GM18502 (cell line): ENCODE results near the gene PELI3.
A peak's percentile ranks its signal among the peaks of the same experiment; 100 is the strongest.
"Not testable (repeated sequence)": the region's sequence is repeated elsewhere in the genome, so short reads cannot be mapped to it uniquely, and the experiment has no call there.

Source experiments
- ATAC-seq: cut with Tn5 transposase; IDR thresholded peaks from one replicate; pipeline ENCODE4 v1.9.1; 2021; ENCODE audit warnings: mild to moderate bottlenecking; ENCODE audit not compliant: unreplicated experiment, poor library complexity

The PELI3 gene

DNA sequence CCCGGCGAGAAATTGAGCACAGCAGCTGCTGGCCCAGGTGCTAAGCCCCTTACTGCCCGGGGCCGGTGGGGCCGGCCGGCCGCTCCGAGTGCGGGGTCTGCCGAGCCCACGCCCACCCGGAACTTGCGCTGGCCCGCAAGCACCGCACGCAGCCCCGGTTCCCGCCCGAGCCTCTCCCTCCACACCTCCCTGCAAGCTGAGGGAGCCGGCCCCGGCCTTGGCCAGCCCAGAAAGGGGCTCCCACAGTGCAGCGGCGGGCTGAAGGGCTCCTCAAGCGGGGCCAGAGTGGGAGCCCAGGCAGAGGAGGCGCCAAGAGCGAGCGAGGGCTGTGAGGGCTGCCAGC, 25.8 kb upstream of the PELI3 start:
- ATAC-seq, result not testable (repeated sequence)

DNA sequence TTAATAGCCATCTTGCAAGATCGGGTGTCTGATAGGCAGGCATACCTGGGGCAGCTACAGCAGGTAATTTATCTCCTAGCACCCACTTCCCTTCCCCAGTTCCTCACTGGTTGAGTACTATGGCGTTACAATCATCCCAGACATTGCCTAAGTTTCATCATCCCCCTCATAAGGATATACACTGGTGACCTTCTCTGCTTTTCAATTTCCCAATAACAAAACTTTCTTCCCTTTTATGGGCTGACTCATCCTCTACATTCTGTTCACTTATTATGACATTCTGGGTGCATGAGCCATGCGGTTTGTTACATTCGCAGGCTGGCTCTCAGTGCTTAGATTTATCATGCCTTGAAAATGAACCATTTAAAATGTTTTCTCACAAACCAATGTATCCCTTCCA, 23.1 kb upstream of the PELI3 start:
- no peak for ATAC-seq

DNA sequence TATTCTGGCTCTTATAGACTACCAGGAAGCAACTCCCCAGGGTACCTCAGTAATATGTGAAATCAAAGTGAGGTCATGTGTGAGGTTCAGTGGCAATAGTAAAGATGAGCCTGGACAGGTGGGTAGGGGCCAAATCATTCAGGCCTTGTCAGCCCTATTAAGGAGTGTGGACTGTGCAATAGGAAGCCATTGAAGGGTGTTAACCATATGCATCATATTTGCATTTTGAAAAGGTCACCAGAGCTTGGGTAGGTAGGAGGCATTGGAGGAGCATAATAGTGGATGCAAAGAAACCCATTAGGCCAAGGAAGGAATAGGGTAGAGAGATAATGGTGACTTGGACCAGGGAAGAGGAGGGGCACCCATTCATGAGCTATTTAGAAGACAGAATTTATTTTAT, 19.7 kb upstream of the PELI3 start:
- ATAC-seq, result no peak

DNA sequence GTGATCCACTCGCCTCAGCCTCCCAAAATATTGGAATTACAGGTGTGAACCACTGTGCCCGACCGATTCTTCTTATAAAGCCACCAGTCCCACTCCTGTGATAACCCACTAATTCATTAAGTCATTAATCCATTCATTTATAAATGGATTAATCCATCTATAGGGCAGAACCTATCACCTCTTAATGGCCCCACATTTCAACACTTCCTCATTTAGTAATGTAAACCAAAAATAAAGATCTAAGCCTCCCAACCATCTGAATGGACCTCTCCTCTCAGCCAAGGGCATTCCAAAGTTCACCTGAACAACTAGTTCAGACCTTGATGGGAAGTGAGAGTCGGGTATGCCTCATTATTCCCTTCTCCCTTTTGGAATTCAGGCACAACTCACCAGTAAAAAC, 18.2 kb upstream of the PELI3 start:
- no peak for ATAC-seq

GRCh38 chr11:66450560-66450959, 16.1 kb upstream of the PELI3 start:
- ATAC-seq, result no peak

DNA sequence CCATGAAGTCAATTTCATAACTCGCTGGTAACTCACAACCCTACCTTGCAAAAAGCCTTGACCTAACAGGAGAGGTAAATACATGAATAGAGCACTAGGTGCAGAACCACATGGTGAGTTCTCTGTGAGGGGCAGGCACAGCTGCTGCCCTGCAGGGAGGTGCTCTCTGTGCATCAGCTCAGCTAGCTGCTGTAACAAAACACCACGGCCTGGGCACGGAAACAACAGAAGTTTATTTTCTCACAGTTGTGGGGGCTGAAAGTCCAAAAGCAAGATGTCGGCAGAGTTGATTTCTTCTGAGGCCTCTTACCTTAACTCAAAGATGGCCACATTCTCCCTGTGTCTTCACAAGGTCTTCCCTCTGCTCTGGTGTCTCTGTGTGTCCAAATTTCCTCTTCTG, 15.0 kb upstream of the PELI3 start:
- ATAC-seq, result no peak

DNA sequence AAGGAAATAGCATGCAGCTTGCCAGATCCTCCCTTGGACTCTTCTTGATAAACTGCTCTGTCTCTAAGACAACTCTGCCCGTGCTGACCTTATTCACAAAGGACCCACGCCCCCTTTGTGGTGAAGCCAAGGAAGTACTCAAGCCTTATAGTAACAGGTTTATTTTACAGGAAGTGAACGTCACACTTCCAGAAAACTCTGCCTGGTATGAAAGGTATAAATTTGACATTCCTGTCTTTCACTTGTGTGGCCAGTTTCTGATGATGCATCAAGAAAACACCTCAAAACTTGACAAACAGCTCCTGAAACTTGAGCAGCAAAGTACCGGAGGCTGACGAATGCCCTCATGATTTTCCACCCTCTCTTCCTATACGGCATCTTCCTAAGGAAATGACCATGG, 12.5 kb upstream of the PELI3 start:
- no peak for ATAC-seq

GRCh38 chr11:66454828-66455227, 11.9 kb upstream of the PELI3 start:
- ATAC-seq, result no peak

DNA sequence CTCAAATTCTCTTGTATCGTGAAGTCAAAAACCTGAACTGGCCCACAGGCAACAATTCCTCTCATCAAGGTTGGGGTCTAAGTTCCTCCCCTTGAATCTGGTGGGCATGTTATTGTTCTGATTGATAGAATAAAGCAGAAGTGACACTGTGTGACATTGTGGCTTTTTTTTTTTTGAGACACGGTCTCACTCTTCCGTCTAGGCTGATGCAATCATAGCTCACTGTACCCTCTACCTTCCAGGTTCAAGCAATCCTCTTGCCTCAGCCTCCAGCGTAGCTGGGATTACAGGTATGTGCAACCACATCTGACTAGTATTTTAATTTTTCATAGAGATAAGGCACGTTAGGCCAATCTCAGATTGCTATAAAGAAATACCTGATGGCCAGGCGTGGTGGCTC, 8.9 kb upstream of the PELI3 start:
- no peak for ATAC-seq

DNA sequence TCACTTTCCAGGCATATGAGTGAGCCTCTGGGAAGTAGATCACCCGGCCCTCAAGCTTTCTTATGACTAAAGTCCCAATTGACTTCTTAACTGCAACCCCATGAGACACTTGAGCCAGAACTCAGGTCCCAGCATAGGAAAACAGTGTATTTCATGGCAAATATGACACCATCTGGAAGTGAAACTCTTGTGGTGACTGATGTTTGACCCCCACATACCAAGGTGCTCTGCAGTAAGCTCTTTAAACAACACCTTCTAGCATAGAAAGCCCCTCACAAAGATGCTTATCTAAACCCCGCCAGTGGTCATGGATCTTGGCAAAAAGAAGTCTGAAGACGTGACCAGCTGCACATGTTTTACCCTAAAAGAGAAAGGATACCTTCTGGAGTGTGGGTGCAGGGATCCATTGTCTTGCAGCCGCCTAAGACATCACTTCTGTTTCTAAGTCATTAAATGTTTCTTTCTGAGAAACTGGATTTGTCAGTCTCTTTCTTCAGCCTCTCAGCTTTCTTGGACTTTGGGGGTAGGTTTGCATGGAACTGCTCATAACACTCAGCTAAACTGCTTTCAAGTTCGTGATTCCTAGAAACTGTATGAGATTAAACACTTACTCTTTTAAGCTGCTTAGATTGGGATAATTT, 7.4 kb upstream of the PELI3 start:
- no peak for ATAC-seq

GRCh38 chr11:66462010-66462409, 4.7 kb upstream of the PELI3 start:
- no peak for ATAC-seq

GRCh38 chr11:66462911-66463310, 3.8 kb upstream of the PELI3 start:
- no peak for ATAC-seq

DNA sequence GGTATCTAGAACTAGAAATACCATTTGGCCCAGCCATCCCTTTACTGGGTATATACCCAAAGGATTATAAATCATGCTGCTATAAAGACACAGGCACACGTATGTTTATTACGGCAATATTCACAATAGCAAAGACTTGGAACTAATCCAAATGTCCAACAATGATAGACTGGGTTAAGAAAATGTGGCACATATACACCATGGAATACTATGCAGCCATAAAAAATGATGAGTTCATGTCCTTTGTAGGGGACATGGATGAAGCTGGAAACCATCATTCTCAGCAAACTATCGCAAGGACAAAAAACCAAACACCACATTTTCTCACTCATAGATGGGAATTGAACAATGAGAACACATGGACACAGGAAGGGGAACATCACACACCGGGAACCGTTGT, 2.6 kb upstream of the PELI3 start:
- ATAC-seq, result not testable (repeated sequence)

- no peak for ATAC-seq
These were observed 1.8 kb upstream of the PELI3 start for GRCh38 chr11:66464916-66465315.

DNA sequence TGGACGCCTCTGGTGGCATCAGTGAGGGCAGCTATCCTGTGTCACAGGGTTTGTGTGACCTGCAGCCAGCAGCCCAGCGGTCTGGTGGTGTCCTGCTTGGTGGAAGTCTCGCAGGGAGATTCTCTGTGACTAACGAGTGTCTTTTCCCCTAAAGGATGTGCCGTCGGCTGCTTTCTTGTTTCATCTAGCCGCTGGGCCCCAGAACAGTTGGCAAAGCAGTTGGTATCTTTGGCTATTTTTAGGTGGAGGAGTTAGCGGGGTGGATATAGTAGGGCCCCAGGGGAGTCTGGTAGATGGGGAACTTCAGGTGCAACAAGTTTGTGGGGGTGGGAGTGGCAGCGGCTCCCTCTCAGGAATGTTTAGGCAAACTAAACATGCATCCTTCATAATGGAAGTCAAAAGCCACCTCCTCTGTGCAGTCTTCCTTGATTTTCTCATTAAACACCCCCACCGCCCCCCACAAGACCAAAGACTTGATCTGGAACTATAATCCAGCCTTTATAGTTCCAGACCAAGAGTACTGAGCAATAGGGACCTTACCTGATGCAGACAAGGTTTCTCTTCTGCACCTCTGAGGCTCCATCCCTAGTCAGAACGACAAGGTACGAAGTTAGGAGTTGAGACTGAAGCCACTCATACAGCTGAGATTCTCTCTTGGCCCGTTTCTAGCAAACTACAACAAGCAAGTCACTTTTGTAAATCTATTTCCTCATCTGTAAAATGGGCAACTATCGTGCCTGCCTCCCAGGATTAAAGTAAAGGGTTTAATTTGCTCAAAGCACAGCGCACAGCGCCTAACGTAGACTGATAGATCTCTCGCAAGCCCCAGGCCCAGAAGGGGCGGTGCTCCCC, 1.1 kb upstream of the PELI3 start:
- no peak for ATAC-seq

- peak; percentile 31 for ATAC-seq
These were observed 442 bp downstream of the PELI3 start for GRCh38 chr11:66467034-66467659.

GRCh38 chr11:66467756-66468155, 1.1 kb downstream of the PELI3 start:
- no peak for ATAC-seq

GRCh38 chr11:66468691-66469090, 2.0 kb downstream of the PELI3 start:
- no peak for ATAC-seq

DNA sequence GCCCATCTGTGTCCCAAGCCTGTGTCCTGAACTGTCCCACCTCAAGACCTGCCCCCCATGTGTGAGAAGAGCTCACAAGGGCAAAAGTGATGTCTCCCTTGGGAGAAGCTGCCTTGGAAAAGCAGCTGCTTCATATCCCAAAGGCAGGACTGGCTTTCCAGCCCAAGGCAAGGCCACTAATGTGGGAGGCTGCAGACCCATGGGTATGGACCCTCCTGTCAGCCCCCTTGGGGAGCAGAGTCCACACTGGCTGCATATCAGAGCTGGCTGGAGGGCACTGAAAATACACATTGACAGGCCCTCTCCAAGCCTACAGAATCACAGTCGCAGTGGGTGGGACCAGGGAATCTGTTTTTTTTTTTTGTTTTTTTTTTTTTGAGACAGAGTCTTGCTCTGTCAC, 2.7 kb downstream of the PELI3 start:
- no peak for ATAC-seq

GRCh38 chr11:66470015-66470414, 3.3 kb downstream of the PELI3 start:
- ATAC-seq, result no peak

GRCh38 chr11:66471142-66471541, 4.4 kb downstream of the PELI3 start:
- no peak for ATAC-seq

- no peak for ATAC-seq
These were observed 5.3 kb downstream of the PELI3 start for GRCh38 chr11:66472054-66472453.
